NT2/D1 (cell line): ENCODE results near the gene BMPR1B.

ENCODE experiments used
- YY1 ChIP-seq: IDR thresholded peaks from 2 replicates; pipeline ENCODE4 v1.6.1; 2011; ENCODE audit not compliant: insufficient read length, insufficient read depth
- ZNF274 ChIP-seq: IDR thresholded peaks from 2 replicates; pipeline ENCODE4 v1.6.1; 2011; ENCODE audit warnings: mild to moderate bottlenecking, low read depth, low read length

- TF ChIP-seq ZNF274 (no peak), YY1 (no peak)
Observed at GRCh38 chr4:94954251-94954650, 196.5 kb downstream of the BMPR1B start.
